Measurements from ENCODE around the gene ASCL4. TPM values are rescaled to one million over a fixed set of nuclear protein-coding genes. Genes with fewer than 3 reads are reported as not detected.

ASCL4 gene
- total and polyA plus RNA-seq, 2 of the 8 experiments (the other 6 are each of a cell fraction or from before 2014, with no cell fraction given): not detected

DNA sequence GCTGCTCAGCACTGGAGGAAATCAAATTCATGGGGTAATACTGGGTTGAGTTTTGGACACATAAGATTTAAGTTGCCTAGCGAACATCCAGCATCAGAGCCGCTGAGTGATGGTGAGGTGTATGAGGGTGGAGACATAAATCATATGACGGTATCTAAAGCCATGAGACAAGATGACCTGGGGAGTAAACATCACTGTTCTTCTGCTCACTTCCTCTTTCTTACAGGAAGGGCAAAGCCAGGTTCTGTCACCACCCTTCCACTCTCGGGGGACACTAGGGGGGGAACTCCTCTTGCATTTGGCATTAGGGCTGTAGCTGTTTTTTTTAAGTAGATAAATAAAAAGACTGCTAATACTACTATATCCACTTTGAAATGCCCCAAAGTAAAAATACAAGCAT lies 37.6 kb upstream of the ASCL4 start:
- Histone ChIP-seq H2BK5ac (ENCODE audit: low read depth, low read length) (no peak overlapping the region), H2BK15ac (ENCODE audit: low read length) (no peak overlapping the region), H3K4me3 (ENCODE audit: extremely low read depth in 1 of 4, insufficient read depth in 2 of 4, low read depth in 3 of 4, low read length in 4 of 4) (no peak overlapping the region), H3K56ac (replicated peaks; ENCODE audit: insufficient read length, low read depth, low read length) (no peak overlapping the region), H4K20me1 (replicated peaks in 1 of 2; ENCODE audit: control insufficient read depth in 1 of 2, insufficient read depth in 2 of 2, low read length in 2 of 2) (peaks cover 3 to 5% of the 10 kb centered on the region in 2 experiments), H3K9me3 (ENCODE audit: insufficient read depth in 2 of 2, low read depth in 1 of 2, low read length in 1 of 2) (no peaks in the 10 kb centered on the region), H3K27me3 (replicated peaks in 1 of 4; ENCODE audit: control insufficient read depth in 3 of 4, extremely low read depth in 1 of 4, insufficient read depth in 3 of 4, low read length in 3 of 4) (no peaks in the 10 kb centered on the region), H3K23me2 (ENCODE audit: low read depth, low read length) (no peaks in the 10 kb centered on the region), H3K27ac (ENCODE audit: low read depth, low read length) (no peak overlapping the region), H3K4ac (replicated peaks; ENCODE audit: insufficient read length, low read depth, low read length) (no peak overlapping the region), H2AFZ (ENCODE audit: low read length) (no peak overlapping the region), H4K5ac (ENCODE audit: insufficient read length, low read depth, low read length) (no peak overlapping the region), H3K4me2 (ENCODE audit: insufficient read depth in 1 of 2, low read depth in 2 of 2, low read length in 2 of 2) (no peak overlapping the region), H2BK20ac (ENCODE audit: low read length) (no peak overlapping the region), H3K14ac (ENCODE audit: insufficient read length) (no peak overlapping the region), H3K79me1 (ENCODE audit: low read depth, low read length) (no peaks in the 10 kb centered on the region), H3K4me1 (replicated peaks in 1 of 4; ENCODE audit: control insufficient read depth in 3 of 4, insufficient read depth in 4 of 4, low read length in 3 of 4) (no peaks in the 10 kb centered on the region), H3K79me2 (ENCODE audit: control insufficient read depth in 1 of 2, insufficient read depth in 2 of 2, low read length in 2 of 2) (no peaks in the 10 kb centered on the region), H3K36me3 (ENCODE audit: control insufficient read depth in 2 of 4, insufficient read depth in 4 of 4, low read length in 3 of 4) (peaks cover 13 to 67% (median 53%) of the 10 kb centered on the region in 4 experiments), H4K91ac (replicated peaks; ENCODE audit: insufficient read length, low read length) (no peak overlapping the region), H3K23ac (ENCODE audit: insufficient read length) (no peak overlapping the region), H3K9ac (replicated peaks in 1 of 4; ENCODE audit: extremely low read depth in 1 of 4, low read depth in 3 of 4, low read length in 3 of 4) (no peak overlapping the region), H3K18ac (ENCODE audit: extremely low read depth, low read length) (no peak overlapping the region), H2AK5ac (ENCODE audit: low read depth, low read length) (no peak overlapping the region), H2BK12ac (ENCODE audit: low read depth, low read length) (no peak overlapping the region), H2BK120ac (replicated peaks; ENCODE audit: low read depth, low read length) (no peak overlapping the region), H4K8ac (ENCODE audit: extremely low read depth, insufficient read depth, low read length) (no peak overlapping the region)
- no peak for DNase-seq (ENCODE audit: low read depth in 1 of 2, low spot score in 2 of 2)
- 93% methylated on average over 4 of the region's 4 CpGs; no CpG with 5 or more reads in 1 of the 2 experiments for WGBS, 2 experiments (ENCODE audit: extremely low coverage in 1 of 2, insufficient coverage in 1 of 2, insufficient read length in 1 of 2, insufficient replicate concordance in 2 of 2, low coverage in 1 of 2, low lambda C conversion rate in 2 of 2, missing lambda C conversion rate in 1 of 2)
- ChIA-PET POLR2A (ENCODE audit: partially characterized antibody) (interaction anchor here (0.6 to 1.3 kb wide), 2 partner anchors 12 to 33 kb away, joined by 3 to 4 read pairs; no protein-coding TSS in a partner anchor), CTCF (ENCODE audit: partially characterized antibody) (interaction anchor here (1.1 to 1.2 kb wide), 2 partner anchors 148 to 176 kb away, joined by 3 to 4 read pairs; no protein-coding TSS in a partner anchor)
- no peak for TF ChIP-seq HDAC6 (IDR thresholded peaks at IDR 0.05; ENCODE audit: low read depth, low read length)
- no peak for FAIRE-seq

Data from H1 (cell line).